ENCODE measurements around the gene METTL18.

The METTL18 gene

DNA sequence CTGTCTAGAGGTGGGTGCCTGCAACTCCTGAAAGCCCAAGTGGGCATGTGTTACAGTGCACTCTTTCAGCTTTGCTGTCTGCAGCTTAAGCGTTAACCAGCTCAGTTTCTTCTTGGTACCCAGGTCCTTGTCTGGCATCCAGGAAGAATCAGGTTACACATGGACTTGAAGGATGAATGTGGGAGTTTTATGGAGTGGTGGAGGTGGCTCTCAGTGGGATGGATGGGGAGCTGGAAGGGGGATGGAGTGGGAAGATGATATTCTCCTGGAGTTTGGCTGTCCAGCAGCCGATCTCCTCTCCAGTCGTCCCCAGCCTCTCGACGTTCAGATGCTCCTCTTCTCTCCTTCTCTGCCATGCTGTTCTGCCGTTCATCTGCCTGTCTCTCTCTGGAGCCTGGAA, 9.4 kb downstream of the METTL18 start:
- no peak for DNase-seq (ENCODE audit: low spot score)

DNA sequence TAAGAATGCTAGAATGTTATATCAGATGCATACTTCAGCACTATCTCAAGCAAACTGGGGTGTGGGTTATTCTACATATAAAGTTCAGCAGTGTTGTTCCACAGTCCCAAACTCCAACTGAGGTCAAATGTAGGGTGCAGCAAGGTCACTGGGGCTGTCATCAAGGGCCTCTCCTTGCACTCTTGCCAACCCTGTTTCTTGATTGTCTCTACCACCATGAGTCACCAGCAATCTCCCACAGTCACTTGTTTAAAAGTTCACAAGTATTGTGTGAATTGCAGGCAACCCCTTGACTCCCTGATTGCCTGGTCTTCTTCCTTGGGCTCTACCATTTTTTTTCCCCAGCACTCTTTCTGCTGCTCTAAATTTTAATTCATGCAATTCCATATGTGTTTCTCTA, 10.6 kb downstream of the METTL18 start:
- no peak for DNase-seq (ENCODE audit: low spot score)

DNA sequence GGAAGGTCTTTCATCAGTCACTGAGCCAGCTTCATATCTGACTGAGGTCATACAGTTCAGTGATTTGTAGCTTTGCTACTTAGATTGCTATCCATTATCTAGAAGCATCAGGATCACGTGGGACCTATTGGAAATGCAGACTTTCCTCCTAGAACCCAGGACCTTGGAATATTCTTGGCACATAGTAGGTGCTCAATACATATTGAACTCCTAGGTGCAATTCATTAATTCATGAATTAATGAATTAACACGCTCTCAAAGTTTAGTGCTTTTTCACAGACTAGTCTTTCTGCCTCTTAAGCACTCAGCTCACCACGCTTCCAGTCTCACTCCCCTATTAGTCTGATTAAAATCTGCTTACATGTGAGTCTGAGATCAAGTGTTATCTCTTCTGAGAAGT, 12.1 kb downstream of the METTL18 start:
- no peak for DNase-seq (ENCODE audit: low spot score)

DNA sequence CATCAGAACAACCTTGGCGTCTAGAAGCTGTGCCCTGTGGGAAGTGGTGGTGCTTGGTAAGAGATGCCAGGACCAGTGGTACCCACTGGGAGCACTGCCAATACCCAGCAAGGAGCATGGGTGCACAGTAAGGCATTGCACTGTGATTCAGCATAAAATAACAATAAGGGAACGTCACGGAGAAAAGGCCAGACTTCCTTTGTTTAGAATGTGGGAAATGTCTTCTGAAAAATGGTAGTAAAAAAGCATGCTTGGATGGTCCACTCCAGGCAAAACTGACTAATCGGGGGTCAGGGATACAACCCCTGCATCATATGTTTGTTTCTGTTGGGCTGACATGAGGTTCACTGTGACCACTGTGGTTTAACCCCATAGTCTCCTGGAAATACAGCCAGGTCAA, 14.7 kb downstream of the METTL18 start:
- no peak for DNase-seq (ENCODE audit: low spot score)

DNA sequence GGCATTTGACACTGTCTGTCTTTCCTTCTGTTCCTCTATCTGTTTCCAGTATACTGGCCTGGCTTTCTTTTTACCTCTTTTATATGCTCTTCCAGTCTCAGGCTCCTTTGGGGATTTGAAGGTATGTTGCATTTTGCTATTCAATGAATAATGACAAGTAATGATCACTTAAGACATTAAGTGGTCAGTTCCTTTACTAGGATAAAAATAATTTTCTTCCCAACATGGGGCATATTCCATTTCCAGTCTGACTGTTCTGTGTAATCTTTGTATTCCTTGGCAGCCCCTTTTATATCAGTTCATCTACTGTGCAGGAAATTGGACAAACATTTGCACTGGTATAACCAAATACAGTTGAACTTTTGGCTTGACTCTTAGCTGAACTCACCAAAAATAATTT, 15.6 kb downstream of the METTL18 start:
- DNase-seq (ENCODE audit: low spot score) = no peak

DNA sequence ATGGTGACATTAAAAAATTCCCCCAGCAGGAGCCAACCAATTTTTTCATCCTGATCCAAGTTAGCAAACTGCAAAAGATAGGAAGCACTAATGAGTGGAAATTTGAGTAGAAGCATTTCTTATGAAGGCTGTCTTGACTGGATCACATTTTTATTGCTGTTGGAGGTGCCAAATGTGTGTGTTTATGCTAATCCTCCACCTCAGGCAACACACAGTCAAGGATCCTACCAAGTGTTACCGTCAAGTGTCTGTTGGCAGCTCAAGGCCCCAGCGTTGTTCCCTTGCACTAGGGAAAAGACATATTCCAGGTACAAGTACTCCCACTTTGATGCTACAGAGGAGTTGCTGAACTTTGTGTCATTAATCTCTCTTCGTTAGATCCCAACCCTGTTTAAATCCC, 18.3 kb downstream of the METTL18 start:
- DNase-seq (ENCODE audit: low spot score) = no peak

DNA sequence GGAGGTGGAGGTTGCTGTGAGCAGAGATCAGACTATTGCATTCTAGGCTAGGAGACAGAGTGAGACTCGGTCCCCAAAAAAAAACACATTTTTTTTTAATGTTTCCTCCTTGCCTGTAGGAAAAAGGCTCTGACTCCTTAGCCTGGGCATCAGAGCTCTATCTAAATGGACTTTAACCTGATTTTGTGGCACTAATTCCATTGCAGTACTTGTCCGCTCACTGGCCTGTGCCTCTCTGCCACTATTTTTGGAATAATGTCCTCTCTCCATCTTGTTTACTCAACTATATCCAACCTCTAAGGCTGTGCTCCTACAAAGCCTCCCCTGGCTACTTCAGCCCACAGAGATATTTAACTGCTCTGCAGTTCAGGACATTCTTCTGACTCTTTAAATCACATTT, 26.5 kb downstream of the METTL18 start:
- DNase-seq (ENCODE audit: low spot score) = no peak

DNA sequence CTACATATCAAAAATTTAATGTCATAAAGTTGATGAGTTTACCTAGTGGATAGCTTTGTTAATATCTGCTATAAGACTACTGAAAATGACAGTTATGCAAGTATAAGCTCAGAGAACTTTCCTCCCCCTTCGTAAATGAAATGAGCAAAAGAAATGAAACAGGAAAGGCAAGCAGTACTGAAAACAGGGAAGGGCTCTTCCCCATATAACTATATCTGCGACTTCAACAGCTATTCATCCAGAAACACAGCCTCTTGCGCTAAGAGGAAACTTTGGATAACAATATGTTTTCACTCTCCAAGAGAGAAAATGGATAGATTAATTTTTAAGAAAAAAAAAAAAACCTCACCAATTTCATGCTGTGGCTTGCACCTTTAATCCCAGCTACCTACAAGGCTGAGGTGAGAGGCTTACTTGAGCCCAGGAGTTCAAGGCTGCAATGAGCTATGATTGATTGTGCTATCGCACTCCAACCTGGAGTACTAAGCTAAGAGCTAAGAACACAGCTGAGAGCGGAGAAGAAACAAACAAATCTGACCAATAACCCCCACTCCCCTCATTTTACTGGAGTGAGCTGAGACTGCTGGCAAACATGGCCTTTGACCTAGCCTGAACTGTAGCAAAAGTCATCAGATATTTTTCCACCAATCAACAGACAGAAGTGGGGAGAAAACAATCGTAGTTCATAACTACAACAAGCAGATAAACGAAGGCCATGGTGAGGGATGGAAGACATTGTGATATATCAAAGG, 29.0 kb downstream of the METTL18 start:
- DNase-seq (ENCODE audit: low spot score) = no peak

DNA sequence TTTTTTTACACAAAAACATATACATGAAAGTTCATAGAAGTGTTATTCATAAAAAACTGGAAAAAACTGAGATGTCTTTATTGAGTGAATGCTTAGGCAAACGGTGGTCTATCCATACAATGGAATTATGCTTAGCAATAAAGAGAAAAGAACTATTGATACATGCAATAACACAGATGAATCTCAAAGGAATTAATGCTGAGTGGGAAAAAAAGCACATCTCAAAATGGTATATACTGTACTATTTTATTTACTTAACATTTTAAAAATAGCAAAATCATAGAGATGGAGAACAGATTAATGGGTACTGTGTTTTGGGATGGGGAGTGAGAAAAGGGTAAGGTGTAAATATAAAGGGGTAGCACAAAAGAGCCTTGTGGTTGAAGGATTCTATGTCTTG, 29.8 kb downstream of the METTL18 start:
- DNase-seq (ENCODE audit: low spot score) = no peak

DNA sequence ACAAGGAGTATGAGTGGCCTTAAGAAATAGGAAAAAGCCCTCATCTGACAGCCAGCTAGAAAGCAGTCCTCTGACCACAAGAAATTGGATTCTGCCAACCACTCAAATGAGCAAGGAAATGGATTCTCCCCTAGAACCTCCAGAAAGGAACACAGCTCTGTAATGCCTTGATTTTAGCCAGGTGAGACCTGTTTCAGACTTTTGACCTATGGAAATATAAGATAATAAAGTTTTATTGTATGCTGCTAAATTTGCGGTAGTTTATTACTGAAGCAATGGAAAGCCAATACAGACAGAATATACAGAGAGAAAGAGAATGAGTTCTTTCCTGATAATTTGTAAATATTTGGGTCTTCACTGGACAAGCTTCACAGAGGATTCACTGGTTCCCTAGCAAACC, 32.0 kb downstream of the METTL18 start:
- DNase-seq (ENCODE audit: low spot score) = no peak

DNA sequence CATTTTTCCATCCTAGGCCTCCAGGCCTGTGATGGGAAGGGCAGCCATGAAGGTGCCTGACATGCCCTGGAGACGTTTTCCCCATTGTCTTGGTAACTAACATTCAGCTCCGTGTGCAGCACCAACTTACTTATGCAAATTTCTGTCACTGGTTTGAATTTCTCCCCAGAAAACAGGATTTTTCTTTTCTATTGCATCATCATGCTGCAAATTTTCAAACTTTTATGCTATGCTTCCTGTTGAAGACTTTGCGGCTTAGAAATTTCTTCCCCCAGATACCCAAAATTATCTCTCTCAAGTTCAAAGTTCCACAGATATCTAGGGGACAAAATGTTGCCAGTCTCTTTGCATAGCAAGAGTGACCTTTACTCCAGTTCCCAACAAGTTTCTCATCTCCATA, 35.7 kb downstream of the METTL18 start:
- DNase-seq (ENCODE audit: low spot score) = no peak

DNA sequence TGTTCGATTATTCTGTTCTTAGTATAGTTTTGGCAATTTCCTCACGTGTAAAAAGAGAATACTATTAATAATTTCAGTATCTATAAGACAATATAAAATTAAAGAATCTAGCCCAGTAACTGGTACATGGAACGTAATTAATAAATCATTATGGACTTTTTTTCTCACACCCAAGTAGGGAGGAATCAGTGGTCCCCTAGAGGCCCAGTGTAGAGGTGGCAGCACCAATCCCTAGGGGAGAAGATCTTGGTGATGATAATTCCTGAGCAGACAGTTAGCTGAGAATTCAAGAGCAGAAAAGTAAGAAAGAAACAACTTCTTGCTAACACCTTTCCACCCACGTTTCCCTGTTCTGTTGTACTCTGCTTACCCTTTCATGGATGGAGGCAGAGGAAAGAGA, 41.2 kb downstream of the METTL18 start:
- no peak for DNase-seq (ENCODE audit: low spot score)

DNA sequence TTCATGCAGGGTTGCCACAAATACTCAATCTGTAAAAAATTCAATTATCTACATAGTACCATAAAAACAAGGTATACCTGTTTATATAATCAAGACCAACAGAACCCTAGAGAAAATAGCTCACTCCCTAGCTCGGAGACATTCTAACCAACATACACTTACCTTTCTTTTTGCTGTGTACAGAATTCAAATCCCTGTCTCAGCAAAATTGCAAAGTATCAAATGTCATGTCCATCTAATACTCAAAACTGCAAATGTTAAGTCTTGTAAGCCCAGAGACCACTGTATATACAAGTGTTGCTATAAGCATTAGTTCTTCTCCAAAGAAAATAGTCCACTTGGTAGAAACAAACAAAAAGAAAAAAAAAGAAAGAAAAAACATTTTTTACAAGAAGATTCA, 44.7 kb downstream of the METTL18 start:
- DNase-seq (ENCODE audit: low spot score) = no peak

DNA sequence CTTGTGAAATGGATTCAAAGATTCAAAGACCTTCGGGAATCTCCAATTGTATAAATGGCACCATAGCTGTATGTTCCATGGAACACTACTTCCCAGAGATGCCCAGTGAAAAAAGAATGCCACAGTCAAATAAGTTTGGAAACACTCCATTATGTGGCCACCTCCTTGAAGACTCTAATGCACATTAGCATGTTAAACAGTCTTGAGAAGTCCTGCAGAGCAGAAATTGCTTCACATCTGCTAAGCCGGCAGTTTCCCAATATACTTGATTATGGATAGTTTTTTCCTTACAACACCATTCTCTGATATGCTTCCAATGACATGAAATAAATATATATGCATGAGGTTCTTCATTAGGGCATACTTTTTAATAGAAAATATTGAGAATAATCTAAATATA, 48.2 kb downstream of the METTL18 start:
- no peak for DNase-seq (ENCODE audit: low spot score)

DNA sequence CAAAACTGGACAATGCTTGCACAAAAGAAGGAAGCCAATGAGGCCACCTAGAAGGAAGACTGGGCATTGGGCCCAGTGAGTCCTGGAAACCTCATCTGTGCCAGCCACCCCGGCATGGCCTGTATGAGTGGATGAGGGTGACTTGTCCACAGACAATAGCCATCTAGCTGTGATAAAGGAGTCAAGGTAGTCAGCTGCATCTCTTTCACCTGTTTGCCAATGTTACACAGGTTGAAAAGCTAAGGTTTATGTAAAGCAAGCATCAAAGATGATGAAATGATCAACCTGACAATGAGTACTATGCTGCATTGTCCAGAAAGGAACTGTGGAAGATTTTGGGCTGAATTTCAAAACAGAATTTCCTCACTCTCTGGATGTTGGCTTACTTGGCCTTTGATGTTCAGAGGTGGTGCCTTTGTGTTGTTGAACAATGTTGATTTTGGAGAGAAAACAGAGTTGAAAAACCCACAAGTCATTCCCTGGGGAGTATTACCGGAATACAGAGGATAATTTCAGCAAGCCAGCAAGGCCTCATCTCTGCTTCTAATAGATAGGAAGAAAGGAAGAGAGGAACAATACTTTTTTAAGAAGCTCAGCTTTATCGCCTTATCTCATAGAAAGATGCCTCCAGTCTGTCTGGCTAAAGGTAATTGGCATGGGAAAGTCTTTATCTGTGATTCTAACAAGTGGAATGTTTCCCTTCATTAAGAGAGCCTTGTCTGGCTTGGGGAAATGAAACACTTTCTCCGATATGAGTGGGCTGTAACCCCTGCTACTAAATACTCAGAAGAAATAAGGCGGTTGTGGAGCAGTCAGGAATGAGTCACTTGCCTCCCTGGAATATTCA, 49.5 kb downstream of the METTL18 start:
- DNase-seq (ENCODE audit: low spot score) = no peak

All from CD4-positive, alpha-beta T cell treated with Interleukin-6 at 100 ng/mL for 8 hours (primary cell).